DND-41 (cell line): ENCODE measurements around the gene LCNL1.

Experiments
- ATAC-seq: fragments of 200-7000 bp; cut with Tn5 transposase; 3 replicates; pipeline ENCODE4 v1.9.1; 2021; ENCODE audit warnings: low read depth; ENCODE audit not compliant: insufficient read depth
- DNase-seq: peaks from one replicate; pipeline ENCODE4 v3.0.0-alpha.2; 2020
- H2AFZ ChIP-seq: 2 replicates; pipeline ENCODE4 v1.6.0; 2012; ENCODE audit warnings: low read depth, low read length
- H3K27ac ChIP-seq: 2 replicates; pipeline ENCODE4 v1.5.1; 2012; ENCODE audit warnings: low read length, inconsistent platforms
- H3K27me3 ChIP-seq: fragments of 200-600 bp; sonication (generic); 2 replicates; pipeline ENCODE4 v1.6.0; 2012; ENCODE audit warnings: low read length, mild to moderate bottlenecking, inconsistent platforms; ENCODE audit not compliant: insufficient read depth, poor library complexity
- H3K36me3 ChIP-seq: 2 replicates; pipeline ENCODE4 v1.5.1; 2012; ENCODE audit warnings: low read length, inconsistent platforms; ENCODE audit not compliant: insufficient read depth
- H3K4me1 ChIP-seq: 2 replicates; pipeline ENCODE4 v1.5.1; 2012; ENCODE audit warnings: mild to moderate bottlenecking, low read length; ENCODE audit not compliant: insufficient read depth
- H3K4me2 ChIP-seq: 2 replicates; pipeline ENCODE4 v1.6.0; 2012; ENCODE audit warnings: mild to moderate bottlenecking, moderate library complexity, low read length, inconsistent platforms; ENCODE audit not compliant: insufficient read depth
- H3K4me3 ChIP-seq, 2 experiments: fragments of 200-600 bp in 1 of 2; shearing (Covaris generic) in 1 of 2; 2 replicates each; pipeline ENCODE4 v1.5.1; 2012 to 2016; ENCODE audit warnings: inconsistent platforms in 2 of 2, low read length in 2 of 2, mild to moderate bottlenecking in 2 of 2, low read depth in 1 of 2, moderate library complexity in 1 of 2
- H3K79me2 ChIP-seq: 2 replicates; pipeline ENCODE4 v1.6.0; 2012; ENCODE audit warnings: low read length, inconsistent platforms; ENCODE audit not compliant: insufficient read depth
- H3K9ac ChIP-seq: 2 replicates; pipeline ENCODE4 v1.6.0; 2012; ENCODE audit warnings: low read depth, mild to moderate bottlenecking, inconsistent platforms, low read length, moderate library complexity
- H3K9me3 ChIP-seq: 2 replicates; pipeline ENCODE4 v1.5.1; 2012; ENCODE audit warnings: low read length, moderate library complexity, mild to moderate bottlenecking, inconsistent platforms; ENCODE audit not compliant: insufficient read depth, severe bottlenecking
- H4K20me1 ChIP-seq: 2 replicates; pipeline ENCODE4 v1.6.0; 2012; ENCODE audit warnings: low read length; ENCODE audit not compliant: insufficient read depth
- CTCF ChIP-seq: IDR thresholded peaks from 2 replicates; pipeline ENCODE4 v1.5.1; 2012; ENCODE audit warnings: borderline replicate concordance, low read length, moderate library complexity, mild to moderate bottlenecking; ENCODE audit not compliant: poor library complexity, severe bottlenecking; ENCODE audit errors: extremely low read depth
- EZH2 ChIP-seq: IDR thresholded peaks from 3 replicates; pipeline ENCODE4 v1.6.1; 2012; ENCODE audit warnings: borderline replicate concordance, low read depth, mild to moderate bottlenecking, moderate library complexity, low read length, inconsistent platforms; ENCODE audit not compliant: severe bottlenecking

The LCNL1 gene

GRCh38 chr9:136946228-136947027 is 36.4 kb upstream of the LCNL1 start:
- H3K36me3 ChIP-seq, result peaks cover 15% of the 10 kb centered on the region
- peaks cover 13% of the 10 kb centered on the region for H4K20me1 ChIP-seq
- no peak overlapping the region for H3K9ac ChIP-seq
- no peak for TF ChIP-seq CTCF
- TF ChIP-seq EZH2, result no peak
- ATAC-seq (no peak), DNase-seq (no peak)
- no peak overlapping the region for H3K4me2 ChIP-seq
- no peaks in the 10 kb centered on the region for H3K27me3 ChIP-seq
- no peaks in the 10 kb centered on the region for H3K9me3 ChIP-seq
- no peak overlapping the region for H2AFZ ChIP-seq
- no peak overlapping the region for H3K27ac ChIP-seq
- peaks cover 45% of the 10 kb centered on the region for H3K4me1 ChIP-seq
- no peak overlapping the region for H3K4me3 ChIP-seq
- H3K79me2 ChIP-seq, result peaks cover 20% of the 10 kb centered on the region

- no peaks in the 10 kb centered on the region for H3K9me3 ChIP-seq
- H3K27ac ChIP-seq, result no peak overlapping the region
- no peak overlapping the region for H3K4me2 ChIP-seq
- no peak overlapping the region for H2AFZ ChIP-seq
- no peak overlapping the region for H3K9ac ChIP-seq
- H3K27me3 ChIP-seq, result no peaks in the 10 kb centered on the region
- H3K4me1 ChIP-seq, result peaks cover 39% of the 10 kb centered on the region
- H3K79me2 ChIP-seq, result peaks cover 19% of the 10 kb centered on the region
- ATAC-seq (no peak), DNase-seq (no peak)
- peaks cover 7% of the 10 kb centered on the region for H3K36me3 ChIP-seq
- H3K4me3 ChIP-seq, result no peak overlapping the region
- TF ChIP-seq CTCF, result no peak
- TF ChIP-seq EZH2, result no peak
- peaks cover 13% of the 10 kb centered on the region for H4K20me1 ChIP-seq
These were observed 35.5 kb upstream of the LCNL1 start for GRCh38 chr9:136947028-136947891.

- Histone ChIP-seq H3K4me2 (no peak overlapping the region), H3K27ac (no peak overlapping the region), H3K9ac (no peak overlapping the region), H2AFZ (no peak overlapping the region), H3K4me1 (peaks cover 32% of the 10 kb centered on the region), H3K79me2 (peaks cover 13% of the 10 kb centered on the region), H3K9me3 (no peaks in the 10 kb centered on the region), H3K36me3 (no peaks in the 10 kb centered on the region; the same call in 1 of the 2 replicates), H4K20me1 (peaks cover 6% of the 10 kb centered on the region), H3K27me3 (no peaks in the 10 kb centered on the region), H3K4me3 (no peak overlapping the region)
- no peak for DNase-seq
- ATAC-seq, result no peak
- peak; percentile 14 for TF ChIP-seq CTCF
- TF ChIP-seq EZH2, result no peak
These were observed 34.8 kb upstream of the LCNL1 start for GRCh38 chr9:136947955-136948510.
